Epithelial cell of proximal tubule (primary cell): ENCODE data around the gene CEACAM19. TPM values are rescaled to one million over a fixed set of nuclear protein-coding genes. Genes with fewer than 3 reads are reported as not detected.

Source experiments
- DNase-seq: peaks from one replicate; pipeline ENCODE4 v3.0.0-alpha.2; 2011; ENCODE audit warnings: low read depth
- H3K4me3 ChIP-seq: 2 replicates; pipeline ENCODE4 v1.5.1; 2011; ENCODE audit warnings: low read depth, mild to moderate bottlenecking, low read length
- CTCF ChIP-seq: conservative IDR thresholded peaks from 2 replicates; pipeline ENCODE4 v1.5.1; 2012; ENCODE audit warnings: low read depth, mild to moderate bottlenecking, low read length
- total RNA-seq: library from RNA; depleted of rRNA; stranded (reverse); fragments of >200 nt; gene quantifications from 2 replicates; pipeline ENCODE4 v1.2.3, GENCODE V29; 2015

The CEACAM19 gene
- total RNA-seq, 1 donor from 2014 or later = 2.7 TPM

- H3K4me3 ChIP-seq = no peak overlapping the region
- TF ChIP-seq CTCF = no peak
- DNase-seq = no peak
Observed at GRCh38 chr19:44640518-44640917, 30.8 kb upstream of the CEACAM19 start.

GRCh38 chr19:44641501-44642265 lies 29.6 kb upstream of the CEACAM19 start:
- no peak for TF ChIP-seq CTCF
- no peak for DNase-seq

GRCh38 chr19:44642377-44642776 lies 28.9 kb upstream of the CEACAM19 start:
- no peak for TF ChIP-seq CTCF
- no peak for DNase-seq
- H3K4me3 ChIP-seq = no peak overlapping the region

More at GRCh38 chr19:44641501-44642265, 29.6 kb upstream of the CEACAM19 start:
- no peak overlapping the region for H3K4me3 ChIP-seq

- peak within 1 kb of the TSS; percentile 70 for H3K4me3 ChIP-seq
- no peak for TF ChIP-seq CTCF
- DNase-seq = no peak
Observed at GRCh38 chr19:44643605-44644401, 27.5 kb upstream of the CEACAM19 start, which contains the start of gene PVR. PVR (plus strand) TSS chr19:44643910; CDS start chr19:44644097, 187 bp downstream.

- peak overlapping the region; percentile 70 for H3K4me3 ChIP-seq
- no peak for TF ChIP-seq CTCF
Observed at GRCh38 chr19:44644402-44645016, 26.8 kb upstream of the CEACAM19 start.

GRCh38 chr19:44645407-44646048 lies 25.8 kb upstream of the CEACAM19 start:
- TF ChIP-seq CTCF = no peak
- DNase-seq = no peak
- peak overlapping the region; percentile 47 for H3K4me3 ChIP-seq

More at GRCh38 chr19:44644402-44645016, 26.8 kb upstream of the CEACAM19 start:
- no peak for DNase-seq
